Measurements from ENCODE around the gene TAOK2. TPM values are rescaled to one million over a fixed set of nuclear protein-coding genes. Genes with fewer than 3 reads are reported as not detected.

Gene TAOK2
- total RNA-seq, 1 experiment from 2014 or later = 99.4 TPM

DNA sequence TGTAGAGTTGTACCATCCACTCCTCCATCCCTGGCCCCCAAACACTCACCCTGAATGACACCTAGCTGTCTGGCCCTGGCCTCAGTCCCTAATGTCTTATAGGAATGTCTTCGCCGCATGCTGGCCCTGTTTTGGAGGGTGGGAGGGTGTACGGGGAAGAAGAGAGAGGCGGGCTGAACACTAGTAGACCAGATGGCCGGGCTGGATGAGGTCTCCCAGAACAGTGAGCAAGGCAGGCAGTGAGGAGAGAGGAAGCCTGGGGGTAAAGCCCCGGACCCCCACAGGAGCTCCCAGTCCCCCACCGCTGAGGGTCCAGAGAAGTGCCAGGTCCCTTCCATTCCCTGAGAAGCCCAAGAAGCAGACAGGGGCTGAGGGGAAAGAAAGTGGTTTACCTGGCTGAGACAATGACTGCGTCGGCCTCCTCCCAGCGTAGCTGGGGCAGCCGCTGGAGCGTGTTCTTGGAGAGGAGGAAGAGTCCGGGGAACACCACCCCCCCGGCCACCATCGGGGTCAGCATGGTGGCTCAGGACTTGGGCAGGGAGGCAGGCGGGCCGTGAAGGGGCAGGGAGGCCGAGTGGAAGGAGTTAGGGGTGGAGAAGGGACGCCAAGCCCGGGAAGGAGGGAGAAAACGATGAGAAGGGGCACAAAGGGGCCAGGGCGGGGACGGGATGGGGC lies 56.5 kb downstream of the TAOK2 start:
- POLR2A ChIA-PET = no interaction called here
- ATAC-seq (no peak), DNase-seq (ENCODE audit: low read depth, low spot score) (no peak)
- Histone ChIP-seq H3K27me3 (ENCODE audit: control insufficient read depth, insufficient read depth, low read length) (no peaks in the 10 kb centered on the region), H3K36me3 (ENCODE audit: control insufficient read depth, insufficient read depth, low read length) (no peaks in the 10 kb centered on the region), H3K4me3 (ENCODE audit: low read depth in 2 of 2, low read length in 2 of 2) (peak overlapping the region in 1 of 2 experiments; percentile 3; a peak in 1 of 4 replicates), H3K4me1 (ENCODE audit: control insufficient read depth, insufficient read depth, low read length) (peaks cover 9% of the 10 kb centered on the region), H3K9me3 (ENCODE audit: control insufficient read depth, insufficient read depth, low read depth, low read length) (no peaks in the 10 kb centered on the region), H3K27ac (ENCODE audit: low read length) (no peak overlapping the region)
- in situ Hi-C loops (cut with HindIII; ENCODE audit: low pct_unique_long_range_greater_than_20kb, low sequenced_read_pairs) = no loop called here
- CTCF ChIA-PET = no interaction called here
- TF ChIP-seq CTCF (IDR thresholded peaks at IDR 0.05) = no peak
- TF ChIP-seq SIN3A (IDR thresholded peaks at IDR 0.05; ENCODE audit: borderline replicate concordance, insufficient read depth, low read depth, low read length) = no peak
- TF ChIP-seq, protein P1, sequence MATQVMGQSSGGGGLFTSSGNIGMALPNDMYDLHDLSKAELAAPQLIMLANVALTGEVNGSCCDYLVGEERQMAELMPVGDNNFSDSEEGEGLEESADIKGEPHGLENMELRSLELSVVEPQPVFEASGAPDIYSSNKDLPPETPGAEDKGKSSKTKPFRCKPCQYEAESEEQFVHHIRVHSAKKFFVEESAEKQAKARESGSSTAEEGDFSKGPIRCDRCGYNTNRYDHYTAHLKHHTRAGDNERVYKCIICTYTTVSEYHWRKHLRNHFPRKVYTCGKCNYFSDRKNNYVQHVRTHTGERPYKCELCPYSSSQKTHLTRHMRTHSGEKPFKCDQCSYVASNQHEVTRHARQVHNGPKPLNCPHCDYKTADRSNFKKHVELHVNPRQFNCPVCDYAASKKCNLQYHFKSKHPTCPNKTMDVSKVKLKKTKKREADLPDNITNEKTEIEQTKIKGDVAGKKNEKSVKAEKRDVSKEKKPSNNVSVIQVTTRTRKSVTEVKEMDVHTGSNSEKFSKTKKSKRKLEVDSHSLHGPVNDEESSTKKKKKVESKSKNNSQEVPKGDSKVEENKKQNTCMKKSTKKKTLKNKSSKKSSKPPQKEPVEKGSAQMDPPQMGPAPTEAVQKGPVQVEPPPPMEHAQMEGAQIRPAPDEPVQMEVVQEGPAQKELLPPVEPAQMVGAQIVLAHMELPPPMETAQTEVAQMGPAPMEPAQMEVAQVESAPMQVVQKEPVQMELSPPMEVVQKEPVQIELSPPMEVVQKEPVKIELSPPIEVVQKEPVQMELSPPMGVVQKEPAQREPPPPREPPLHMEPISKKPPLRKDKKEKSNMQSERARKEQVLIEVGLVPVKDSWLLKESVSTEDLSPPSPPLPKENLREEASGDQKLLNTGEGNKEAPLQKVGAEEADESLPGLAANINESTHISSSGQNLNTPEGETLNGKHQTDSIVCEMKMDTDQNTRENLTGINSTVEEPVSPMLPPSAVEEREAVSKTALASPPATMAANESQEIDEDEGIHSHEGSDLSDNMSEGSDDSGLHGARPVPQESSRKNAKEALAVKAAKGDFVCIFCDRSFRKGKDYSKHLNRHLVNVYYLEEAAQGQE (IDR thresholded peaks at IDR 0.05; ENCODE audit: insufficient read depth in 1 of 2, low read depth in 2 of 2, low read length in 1 of 2) = no peak
- no peak for TF ChIP-seq TCF7L2 (IDR thresholded peaks at IDR 0.05; ENCODE audit: low read depth, low read length)
- no peak for TF ChIP-seq POLR2AphosphoS5 (IDR thresholded peaks at IDR 0.05; ENCODE audit: low read depth, low read length)
- no TSS peak for BruUV-seq (replicated peaks)
- intact Hi-C loops (cut with micrococcal nuclease; ENCODE audit: unreplicated experiment) = no loop called here

DNA sequence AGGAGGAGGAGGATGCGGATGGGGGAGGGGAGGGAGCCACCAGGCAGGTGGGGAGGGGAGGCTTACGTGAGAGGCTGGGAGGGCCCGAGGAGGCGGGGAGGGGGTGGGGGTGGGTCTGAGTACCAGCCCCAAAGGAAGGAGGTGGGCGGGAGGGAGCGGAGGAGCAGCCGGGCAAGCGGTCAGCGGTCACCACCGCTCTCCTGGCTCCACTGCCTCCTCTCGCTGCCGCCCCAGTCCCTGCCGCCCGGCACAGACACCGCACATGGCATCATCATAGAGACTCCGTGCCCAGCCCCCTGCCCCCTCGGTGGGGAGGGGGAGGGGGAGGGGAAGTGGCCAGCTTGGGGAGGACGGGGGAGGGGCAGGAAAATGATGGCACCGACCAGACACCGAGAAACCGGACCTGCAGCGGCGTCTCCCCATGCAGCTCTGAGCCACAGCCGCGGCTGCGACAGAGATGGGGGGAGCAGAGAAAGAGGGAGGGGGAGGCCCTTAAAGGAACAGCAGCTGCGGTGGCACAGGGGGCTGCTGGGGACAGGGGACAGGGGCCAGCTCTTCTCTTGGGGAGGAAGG lies 57.3 kb downstream of the TAOK2 start, which contains the start of gene TLCD3B:
Gene TLCD3B, minus strand, starts transcription at position 431 of the 573 bp plus-strand sequence. CDS start 744 bp downstream, outside the sequence.
- peak within 1 kb of the TSS; percentile 25 to 34; a peak in 3 of 4 replicates for H3K4me3 ChIP-seq (ENCODE audit: low read depth in 2 of 2, low read length in 2 of 2)
- BruUV-seq (replicated peaks) = no TSS peak
- no peaks in the 10 kb centered on the region for H3K27me3 ChIP-seq (ENCODE audit: control insufficient read depth, insufficient read depth, low read length)
- in situ Hi-C loops (cut with HindIII; ENCODE audit: low pct_unique_long_range_greater_than_20kb, low sequenced_read_pairs) (no loop called here), intact Hi-C loops (cut with micrococcal nuclease; ENCODE audit: unreplicated experiment) (no loop called here)
- H3K9me3 ChIP-seq (ENCODE audit: control insufficient read depth, insufficient read depth, low read depth, low read length) = no peaks in the 10 kb centered on the region
- H3K4me1 ChIP-seq (ENCODE audit: control insufficient read depth, insufficient read depth, low read length) = peaks cover 9% of the 10 kb centered on the region
- no peak for DNase-seq (ENCODE audit: low read depth, low spot score)
- ATAC-seq = peak; percentile 44
- H3K36me3 ChIP-seq (ENCODE audit: control insufficient read depth, insufficient read depth, low read length) = no peaks in the 10 kb centered on the region
- TF ChIP-seq SIN3A (IDR thresholded peaks at IDR 0.05; ENCODE audit: borderline replicate concordance, insufficient read depth, low read depth, low read length) (no peak), POLR2AphosphoS5 (IDR thresholded peaks at IDR 0.05; ENCODE audit: low read depth, low read length) (no peak), CTCF (IDR thresholded peaks at IDR 0.05) (no peak), TCF7L2 (IDR thresholded peaks at IDR 0.05; ENCODE audit: low read depth, low read length) (no peak)
- TF ChIP-seq, protein P1 (IDR thresholded peaks at IDR 0.05; ENCODE audit: insufficient read depth in 1 of 2, low read depth in 2 of 2, low read length in 1 of 2) = no peak
- POLR2A ChIA-PET = no interaction called here
- CTCF ChIA-PET = interaction anchor here (0.5 to 1.3 kb wide), 7 partner anchors 22 to 473 kb away, joined by 3 to 13 read pairs (median 6); no protein-coding TSS in a partner anchor
- H3K27ac ChIP-seq (ENCODE audit: low read length) = no peak within 1 kb of the TSS

Measured in Panc1 (cell line).